RCC 7860 (cell line): ENCODE results near the gene NR2C2AP.
"Not testable (repeated sequence)": the region's sequence is repeated elsewhere in the genome, so short reads cannot be mapped to it uniquely, and the experiment has no call there.

Experiments used
- DNase-seq: peaks from one replicate; pipeline ENCODE4 v3.0.0-alpha.2; 2015; ENCODE audit warnings: low spot score
- FAIRE-seq: peaks from 2 replicates; lab custom pipeline; 2012; peaks lifted over from hg19 to GRCh38; lab: Jason Lieb, UNC

NR2C2AP gene

DNA sequence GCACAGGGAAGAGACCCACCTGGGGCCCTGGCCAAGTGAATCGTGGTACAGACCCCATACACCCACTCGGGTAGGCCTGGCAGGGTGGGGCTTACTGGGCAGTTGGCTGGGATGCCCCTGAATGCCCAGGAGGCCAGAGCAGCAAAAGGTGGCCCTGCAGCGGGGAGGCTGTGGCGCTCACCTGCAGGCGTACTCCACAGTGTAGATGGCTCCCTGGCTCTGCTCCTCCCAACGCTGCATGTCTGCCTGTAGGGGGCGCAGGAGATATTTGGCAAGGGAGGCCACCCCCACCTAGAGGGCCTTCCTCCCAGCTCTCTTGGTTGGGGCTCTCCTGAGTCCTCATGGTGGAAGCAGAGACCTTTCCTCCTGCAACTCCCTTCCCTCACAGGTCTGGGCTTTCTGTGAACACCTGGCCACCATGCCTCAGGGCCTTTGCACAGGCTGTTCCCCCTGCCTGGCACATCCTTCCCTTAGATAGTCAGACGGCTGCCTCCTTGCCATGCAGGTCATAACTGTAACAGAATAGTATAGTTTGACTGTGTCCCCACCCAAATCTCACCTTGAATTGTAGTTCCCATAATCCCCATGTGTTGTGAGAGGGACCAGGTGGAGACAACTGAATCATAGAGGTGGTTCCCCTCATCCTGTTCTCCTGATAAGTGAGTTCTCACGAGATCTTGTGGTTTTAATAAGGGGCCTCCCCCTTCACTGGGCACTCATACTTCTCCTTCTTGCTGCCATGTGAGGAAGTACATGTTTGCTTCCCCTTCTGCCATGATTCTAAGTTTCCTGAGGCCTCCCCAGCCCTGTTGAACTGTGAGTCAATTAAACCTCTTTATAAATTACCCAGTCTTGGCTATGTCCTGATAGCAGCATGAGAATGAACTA, 17.1 kb downstream of the NR2C2AP start:
- FAIRE-seq, result no peak

DNA sequence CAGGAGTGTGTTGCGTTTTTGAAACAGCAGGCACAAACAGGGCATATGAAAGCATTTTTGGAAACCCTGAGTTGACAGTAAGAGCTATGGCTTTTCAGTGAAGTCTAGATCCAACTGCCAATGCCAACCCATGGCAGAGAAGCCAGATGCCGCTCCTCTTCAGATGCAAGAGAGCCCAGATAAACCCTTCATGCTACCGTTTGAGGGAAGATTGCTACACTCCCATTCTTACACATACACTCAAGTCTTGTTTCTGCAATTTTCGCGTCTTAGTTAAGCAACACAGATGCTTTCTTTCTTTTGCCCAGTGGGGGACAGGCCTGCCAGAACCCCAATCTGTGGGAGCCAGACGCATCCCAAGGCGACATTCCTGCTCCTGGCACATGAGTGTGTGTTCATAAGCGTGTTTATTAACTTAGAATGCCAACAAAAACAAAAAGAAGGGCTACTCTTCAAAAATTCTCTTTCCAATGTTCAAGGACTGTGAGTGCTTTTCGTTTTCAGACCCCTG, 21.7 kb downstream of the NR2C2AP start:
- no peak for DNase-seq
- no peak for FAIRE-seq

More for the DNA sequence above, 17.1 kb downstream of the NR2C2AP start:
- peak; percentile 13 for DNase-seq

DNA sequence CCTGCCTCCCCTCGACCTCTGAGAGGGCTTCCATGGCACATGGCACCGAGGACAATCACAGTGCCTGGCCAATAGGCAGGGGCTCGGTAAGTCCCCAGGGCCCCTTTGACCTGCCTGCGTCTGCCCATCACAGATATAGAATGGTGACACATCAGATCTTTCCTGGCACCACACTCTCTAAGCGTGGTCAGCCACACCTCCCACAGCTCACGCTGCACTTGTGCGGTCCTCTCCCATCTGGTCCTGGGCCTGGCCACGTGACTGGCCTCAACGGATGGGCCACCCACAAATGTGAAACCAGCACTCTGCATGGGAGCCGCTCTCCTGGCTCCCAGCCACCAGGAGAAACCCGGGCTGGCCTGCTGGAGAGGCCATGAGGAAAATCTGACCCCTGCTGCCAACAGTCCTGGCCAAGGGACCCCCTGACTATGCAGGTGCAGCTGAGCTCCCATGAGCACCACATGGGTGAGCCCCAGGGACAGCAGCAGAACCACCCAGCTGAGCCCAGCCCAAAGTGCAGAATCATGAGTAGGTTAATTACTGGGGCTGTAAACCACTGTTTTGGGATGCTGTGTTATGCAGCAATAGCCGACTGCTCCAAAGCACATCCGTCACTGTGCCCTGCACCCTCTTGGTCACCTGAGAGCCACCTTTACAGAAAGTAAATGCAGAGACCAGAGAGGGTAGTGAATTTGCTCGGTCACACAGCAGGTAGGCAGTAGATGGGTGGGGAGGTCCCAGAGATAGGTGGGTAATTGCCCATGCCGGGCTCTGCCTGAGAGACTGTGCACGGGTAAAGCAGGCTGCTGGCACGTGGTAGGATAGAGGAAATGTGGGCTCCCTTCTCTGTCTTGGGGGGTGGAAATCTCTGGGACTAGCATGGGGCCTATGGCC, 23.4 kb downstream of the NR2C2AP start:
- no peak for DNase-seq
- FAIRE-seq, result no peak

DNA sequence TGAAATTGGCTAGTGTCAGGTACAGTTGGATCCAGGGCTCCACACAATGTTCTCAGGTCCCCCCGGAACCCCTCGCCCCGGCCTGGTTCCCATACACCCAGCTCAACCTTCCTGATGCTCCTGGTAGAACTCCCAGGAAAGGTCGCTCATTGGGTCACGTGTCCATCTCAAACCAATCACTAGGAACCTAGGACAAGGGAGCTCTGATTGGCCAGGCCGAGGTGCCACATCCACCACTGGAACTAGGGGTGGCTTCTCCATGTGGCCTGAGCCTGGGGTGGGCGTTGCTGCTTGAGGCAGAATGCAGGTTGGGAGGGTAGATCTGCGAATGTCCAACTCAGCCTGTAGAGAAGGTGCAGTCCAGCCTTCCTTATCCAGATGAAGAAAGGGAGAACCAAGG, 26.3 kb downstream of the NR2C2AP start:
- DNase-seq (no peak), FAIRE-seq (no peak)

DNA sequence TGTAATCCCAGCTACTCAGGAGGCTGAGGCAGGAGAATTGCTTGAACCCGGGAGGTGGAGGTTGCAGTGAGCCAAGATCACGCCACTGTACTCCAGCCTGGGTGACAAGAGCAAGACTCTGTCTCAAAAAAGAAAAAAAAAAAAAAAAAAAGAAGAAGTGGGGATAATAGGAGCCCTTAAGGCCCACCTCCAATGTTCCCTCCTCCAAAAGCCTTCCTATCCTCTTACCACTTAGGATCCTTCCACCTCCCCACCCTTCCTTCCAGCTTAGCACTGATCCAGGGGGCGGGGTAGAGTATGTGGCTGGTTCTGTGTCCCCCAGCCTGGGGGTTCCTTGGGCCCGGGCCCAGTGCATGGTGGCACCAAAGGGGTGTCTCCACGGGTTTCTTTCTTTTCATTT, 30.0 kb downstream of the NR2C2AP start:
- not testable (repeated sequence) for FAIRE-seq, DNase-seq

DNA sequence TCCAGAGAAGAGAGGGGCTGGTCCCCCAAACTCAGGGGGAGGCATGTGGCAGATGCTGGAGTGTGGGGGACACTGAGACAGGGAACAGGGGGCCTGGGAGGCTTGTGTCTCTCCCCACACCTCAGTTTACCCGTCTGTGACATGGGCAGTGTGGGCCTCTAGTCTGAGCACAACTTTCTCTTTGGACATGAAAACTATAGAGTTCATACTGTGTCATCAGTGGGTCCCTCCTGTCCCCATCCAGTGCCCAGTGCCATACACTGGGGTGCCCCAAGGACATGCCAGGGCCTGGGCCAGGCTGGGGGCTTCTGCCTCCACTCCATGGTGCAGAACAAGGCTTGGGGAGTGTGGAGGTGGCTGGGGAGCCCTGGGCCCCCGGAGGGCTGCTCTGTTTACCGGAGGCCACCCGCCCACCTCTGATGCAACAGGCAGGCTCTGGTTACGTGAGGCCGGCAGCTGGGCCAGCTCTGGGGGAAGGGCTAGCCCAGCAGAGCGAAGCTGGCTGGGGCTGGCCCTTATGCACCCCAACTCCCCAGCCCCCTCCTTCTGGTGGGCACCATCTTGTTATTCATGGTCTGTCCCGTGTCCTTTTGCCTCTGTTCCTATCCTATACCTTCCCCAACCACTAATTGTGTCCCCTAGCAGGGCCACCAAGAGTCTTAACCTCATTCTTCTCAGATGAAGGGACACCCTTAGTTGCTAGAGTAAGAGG, 31.2 kb downstream of the NR2C2AP start:
- FAIRE-seq (no peak), DNase-seq (no peak)

DNA sequence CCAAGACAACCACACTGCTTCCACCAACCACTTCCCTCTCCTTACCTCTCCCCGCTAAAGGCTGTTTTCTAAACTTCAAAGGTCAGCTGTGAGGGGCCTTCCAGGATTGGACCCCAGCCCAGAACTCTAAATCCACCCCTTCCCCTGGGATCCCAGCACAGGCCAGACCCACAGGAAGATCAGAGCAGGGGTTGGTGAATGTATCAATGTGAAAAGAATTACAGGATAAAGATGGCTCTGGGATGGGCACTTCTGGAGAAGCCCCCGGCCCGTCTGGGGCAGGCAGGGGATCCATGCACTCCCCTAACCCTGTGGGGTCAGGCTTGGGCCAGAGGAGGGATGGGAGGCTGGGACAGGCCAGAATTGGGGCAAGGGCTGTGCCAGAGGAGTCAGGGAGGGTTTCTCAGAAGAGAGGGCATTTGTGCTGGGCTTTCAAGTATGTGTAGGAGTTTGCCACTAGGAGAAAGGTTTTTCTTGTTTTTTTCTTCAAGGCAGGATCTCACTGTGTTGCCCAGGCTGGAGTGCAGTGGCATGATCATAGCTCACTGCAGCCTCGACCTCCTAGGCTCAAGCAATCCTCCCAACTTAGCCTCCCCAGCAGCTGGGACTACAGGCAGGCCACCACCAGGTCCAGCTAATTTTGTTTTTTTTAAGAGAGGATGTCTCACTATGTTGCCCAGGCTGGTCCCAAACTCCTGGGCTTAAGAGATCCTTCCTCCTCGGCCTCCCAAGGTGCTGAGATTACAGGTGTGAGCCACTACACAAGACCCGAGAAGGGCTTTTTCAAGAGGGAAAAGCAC, 32.1 kb downstream of the NR2C2AP start:
- FAIRE-seq, result no peak
- no peak for DNase-seq

DNA sequence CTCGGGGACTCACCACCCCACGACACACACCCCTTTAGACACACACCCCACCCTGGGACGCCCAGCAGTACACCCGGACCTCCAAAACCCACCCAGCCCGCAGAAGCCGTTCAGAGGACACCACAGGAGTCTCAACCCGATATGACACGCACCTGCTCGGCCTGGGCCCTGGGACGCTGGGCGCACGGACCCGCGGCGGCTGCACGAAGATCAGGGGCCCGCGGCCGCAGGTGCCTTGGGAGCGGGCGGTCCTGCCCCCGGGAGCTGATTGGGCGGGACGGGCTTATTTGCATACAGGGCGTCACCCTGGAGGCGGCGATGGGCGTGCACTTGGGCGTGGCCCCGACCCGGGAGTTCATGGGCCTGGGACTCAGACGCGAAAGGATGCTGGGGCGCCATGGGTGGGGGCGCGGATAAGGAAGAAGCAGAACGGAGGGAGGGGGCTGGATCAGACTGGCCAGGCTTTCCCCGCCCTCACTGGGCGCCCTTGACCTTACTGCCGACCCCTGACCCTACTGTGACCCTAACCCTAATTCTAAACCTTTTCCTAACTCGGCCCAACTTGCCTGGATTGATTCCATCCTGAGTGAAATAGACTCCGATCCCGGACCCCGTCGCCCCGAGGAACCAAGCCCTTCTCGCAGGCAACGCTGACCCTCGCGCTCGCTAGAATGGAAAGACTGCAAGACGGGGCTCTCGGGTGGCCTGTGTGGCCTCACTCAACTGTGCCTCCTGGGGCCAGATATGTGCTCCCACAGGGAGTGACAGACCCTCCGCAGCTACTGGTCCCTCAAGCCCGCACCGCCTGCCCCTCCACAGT, 33.0 kb downstream of the NR2C2AP start, which contains the start of gene MEF2B:
MEF2B (minus strand) TSS at position 211 of the 820 bp plus-strand sequence. CDS start 19,528 bp downstream, outside the sequence.
- FAIRE-seq (no peak), DNase-seq (no peak)

DNA sequence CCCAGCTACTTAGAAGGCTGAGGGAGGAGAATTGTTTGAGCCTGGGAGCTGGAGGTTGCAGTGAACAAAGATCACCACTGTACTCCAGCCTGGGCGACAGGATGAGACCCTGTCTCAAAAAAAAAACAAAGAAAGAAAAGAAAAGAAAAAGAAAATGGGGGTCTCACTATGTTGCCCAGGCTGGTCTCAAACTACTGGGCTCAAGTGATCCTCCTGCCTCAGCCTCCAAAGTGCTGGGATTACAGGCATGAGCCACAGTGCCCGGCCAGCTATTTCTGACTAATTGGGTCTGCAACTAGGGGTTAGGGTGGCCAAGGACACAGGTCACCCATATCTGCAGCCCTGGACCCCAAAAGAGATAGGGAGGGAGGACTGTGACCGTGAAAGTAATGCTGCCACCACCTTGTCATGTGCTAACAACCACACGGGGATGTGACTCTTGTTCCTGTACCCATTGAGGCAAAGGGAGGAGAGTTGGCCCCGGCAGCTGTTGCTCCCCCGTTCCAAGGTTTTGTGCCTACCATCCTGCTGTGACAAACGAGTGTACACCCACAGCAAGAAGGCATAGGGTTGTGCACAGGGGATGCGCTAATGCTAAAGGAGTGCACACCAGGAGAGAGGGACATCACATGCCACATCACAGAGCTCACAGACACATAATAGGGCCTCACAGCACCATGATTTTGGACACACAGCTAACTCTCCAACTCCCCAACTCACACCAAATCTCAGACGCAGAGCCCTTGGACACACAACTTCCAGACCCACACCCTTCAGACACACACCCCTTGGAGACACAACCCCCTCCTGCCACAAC, 33.8 kb downstream of the NR2C2AP start:
- DNase-seq (no peak), FAIRE-seq (no peak)

DNA sequence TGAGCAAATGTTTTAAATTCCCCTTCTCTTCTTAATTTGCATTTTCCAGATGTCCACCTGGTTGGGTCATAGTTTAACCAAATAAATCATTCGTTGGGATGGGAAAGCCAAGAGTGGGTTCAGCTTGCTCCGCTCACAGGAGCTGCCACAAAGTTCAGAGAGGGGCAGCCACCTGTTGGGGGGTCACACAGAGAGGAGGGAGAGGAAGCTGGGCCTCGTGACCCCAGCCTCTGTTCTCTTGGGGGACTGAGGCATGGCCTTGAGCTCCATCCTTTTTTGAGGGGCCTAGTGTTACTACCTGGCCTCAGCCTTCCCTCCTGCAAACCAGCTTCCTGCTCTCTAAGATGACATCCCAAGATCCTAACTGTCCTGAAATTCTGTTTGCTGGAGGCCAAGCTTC, 35.6 kb downstream of the NR2C2AP start:
- FAIRE-seq, result no peak
- no peak for DNase-seq

DNA sequence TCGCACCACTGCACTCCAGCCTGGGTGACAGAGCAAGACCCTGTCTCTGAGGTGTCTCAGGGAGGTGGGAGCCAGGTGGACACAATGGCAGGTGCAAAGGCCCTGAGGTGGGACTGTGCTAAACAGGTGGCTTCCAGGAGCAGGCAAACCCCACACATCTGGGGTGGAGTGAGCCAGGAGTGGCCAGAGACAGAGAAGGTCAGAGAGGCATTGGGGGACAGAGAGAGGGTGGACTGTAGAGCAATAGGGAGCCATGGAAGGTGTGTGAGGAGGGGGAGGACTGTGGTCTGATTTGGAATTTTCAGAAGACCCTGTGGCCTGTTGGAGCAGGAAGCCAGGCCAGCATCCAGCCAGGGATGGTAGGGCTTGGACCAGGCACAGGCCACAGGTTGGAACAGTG, 37.8 kb downstream of the NR2C2AP start:
- DNase-seq (no peak), FAIRE-seq (no peak)

DNA sequence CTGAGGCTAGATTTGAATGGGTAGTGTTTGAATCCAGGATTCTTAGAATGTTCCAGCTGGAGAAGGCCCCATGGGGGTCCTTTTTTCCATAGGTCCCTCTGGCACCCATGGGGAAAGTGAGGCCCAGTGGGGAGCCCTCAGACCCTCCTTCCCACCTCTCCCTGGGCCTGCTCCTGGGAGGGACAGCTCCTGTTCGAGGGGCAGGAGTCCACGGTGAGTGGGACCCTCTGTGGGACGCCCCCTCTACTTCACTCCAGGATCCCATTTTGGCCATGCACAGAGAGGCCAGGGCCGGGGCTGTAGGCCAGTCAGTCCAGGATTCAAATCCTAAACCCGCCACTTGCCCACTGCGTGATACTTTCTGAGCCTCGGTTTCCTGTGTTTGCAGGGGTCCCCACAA, 40.7 kb downstream of the NR2C2AP start:
- DNase-seq (no peak), FAIRE-seq (no peak)

DNA sequence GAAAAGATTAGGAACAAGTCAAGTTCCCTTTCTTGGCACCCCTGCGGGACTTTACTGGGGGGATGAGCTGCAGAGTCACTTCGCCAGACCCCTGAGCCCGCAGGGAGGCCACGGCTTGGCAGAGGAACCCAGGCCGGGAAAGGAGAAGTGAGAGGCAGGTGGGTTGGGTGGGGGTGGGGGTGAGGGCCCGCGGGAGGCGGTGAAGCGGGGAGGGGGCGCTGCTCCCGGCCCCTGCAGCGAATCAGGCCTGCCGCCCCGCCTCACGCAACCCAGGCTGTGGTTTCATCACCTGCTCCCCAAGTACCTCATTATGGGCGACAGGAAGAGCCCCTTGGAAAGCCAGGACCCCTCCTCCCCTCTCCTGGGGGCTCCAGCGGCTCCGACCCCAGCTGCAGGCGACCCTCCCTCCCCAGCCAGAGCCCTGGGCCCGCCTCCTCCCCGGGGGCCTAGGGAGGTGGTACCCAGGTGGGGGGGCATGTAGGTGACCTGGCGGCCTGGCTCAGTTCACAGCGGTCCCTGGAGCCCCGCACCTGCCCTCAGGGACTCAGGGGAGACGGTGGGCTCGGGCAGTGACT, 42.7 kb downstream of the NR2C2AP start:
- DNase-seq (no peak), FAIRE-seq (no peak)

DNA sequence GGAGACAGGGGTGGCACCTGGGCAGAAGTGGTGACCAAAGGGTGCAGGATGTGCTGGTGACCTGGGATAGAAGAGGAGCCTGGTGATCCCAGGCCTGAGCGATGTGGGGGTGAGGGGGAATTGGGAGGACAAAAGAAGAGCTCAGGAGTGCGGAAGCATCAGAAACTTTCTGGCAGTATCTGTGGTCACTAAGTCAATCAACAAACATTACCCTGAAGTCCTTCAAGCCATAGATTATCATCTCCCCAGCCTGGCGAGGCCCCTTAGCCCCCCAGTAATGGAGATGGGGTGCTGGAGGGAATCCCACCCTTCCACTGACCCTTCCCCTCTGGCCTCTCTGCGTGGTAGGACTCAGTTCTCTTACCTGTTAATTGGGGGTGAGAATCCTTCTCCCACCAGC, 43.7 kb downstream of the NR2C2AP start:
- no peak for FAIRE-seq
- DNase-seq, result no peak

DNA sequence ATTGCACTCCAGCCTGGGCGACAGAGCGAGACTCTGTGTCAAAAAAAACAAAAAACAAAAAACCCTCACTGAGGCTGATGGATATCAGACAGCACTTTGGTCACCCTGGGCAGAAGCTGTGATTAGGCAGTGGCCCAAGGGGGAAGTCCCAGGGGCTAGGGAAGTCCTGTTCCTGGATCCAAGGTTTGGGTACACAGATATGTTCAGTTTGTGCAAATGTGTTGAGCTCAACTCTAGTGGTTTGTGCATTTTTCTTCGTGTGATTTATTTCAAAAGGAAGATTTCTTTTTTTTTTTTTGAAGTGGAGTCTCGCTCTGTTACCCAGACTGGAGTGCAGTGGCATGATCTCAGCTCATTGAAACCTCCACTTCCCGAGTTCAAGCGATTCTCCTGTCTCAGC, 45.4 kb downstream of the NR2C2AP start:
- DNase-seq (no peak), FAIRE-seq (no peak)

DNA sequence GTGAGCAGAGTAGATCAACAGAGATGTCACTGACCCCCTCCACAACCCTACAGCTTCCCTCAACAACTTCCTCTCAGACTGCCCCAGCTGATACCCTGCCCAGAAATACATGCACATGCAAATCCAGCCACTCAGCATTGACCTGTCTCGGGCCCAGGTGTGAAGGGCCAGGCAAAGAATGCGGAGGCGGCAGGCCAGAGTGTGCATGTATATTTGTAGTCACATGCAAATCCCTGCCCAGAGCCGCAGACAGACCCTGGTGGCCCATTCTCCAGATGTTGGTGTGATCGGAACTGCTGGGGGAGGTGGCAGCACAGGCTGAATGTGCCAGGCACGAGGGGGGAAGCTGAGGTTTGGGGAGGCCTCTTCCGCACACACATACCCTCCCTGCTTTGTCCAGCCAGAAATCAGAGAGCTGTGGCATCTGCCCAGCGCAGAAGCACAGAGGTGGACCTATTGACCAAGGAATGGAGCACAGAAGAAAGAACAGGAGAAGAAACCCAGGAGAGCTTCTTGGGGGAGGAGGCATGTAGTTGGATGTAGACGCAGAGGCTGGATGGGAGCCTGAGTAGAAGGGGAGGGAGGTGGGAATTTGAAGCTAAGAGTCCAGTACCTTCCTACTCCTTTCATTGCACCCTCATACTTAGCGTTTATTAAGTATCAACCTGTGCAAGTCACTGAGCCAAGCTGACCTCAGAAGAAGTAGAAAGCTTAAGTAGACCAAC, 47.6 kb downstream of the NR2C2AP start:
- FAIRE-seq (no peak), DNase-seq (no peak)

DNA sequence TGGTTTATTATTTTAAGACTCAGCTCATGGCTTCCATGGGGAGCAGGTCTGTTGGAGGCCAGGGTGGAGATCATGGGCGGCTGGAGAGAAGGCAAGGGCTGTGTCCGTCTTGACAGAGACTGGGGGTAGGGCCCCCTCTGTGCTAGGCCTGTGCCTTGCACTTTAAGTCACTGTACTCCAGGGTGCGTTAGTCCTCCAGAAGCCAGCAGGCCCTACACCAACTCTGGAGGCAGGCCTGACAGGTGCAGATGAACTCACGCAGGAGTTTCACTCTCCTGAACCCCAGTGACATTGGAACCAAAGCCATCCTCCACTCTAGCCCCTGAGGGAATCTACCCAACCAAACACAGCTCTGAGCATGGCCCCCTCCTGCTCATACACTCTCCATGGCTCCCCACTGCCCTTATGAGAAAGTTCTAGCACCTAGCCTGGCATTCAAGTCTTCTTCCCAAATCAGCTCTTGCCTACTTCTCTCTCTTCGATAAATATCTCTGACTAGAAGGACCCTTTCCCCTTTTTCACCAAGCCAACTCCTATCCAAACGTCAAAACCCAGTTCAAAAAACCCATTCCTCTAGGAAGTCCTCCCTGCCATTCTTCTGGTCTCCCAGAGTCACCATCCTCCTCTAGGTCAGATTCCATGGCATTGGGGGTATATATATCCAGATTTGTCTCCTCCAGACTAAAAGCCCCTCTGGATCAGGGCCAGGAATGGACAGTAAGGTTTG, 48.3 kb downstream of the NR2C2AP start:
- DNase-seq (no peak), FAIRE-seq (no peak)
